Measurements from ENCODE around the gene TELO2. TPM values are rescaled to one million over a fixed set of nuclear protein-coding genes. Genes with fewer than 3 reads are reported as not detected.

The TELO2 gene
- total and polyA plus RNA-seq, 5 experiments from 2014 or later = 9.8 to 51.5 (median 18.1) TPM

- no peak for DNase-seq
- Mint-ChIP-seq H3K27ac (peak overlapping the region in 4 of 10 donors; percentile 43 to 76 (median 68)), H3K27me3 (no peaks in the 10 kb centered on the region), H3K4me1 (peaks cover 2 to 28% (median 15%) of the 10 kb centered on the region in 4 donors), H3K36me3 (peaks cover 0 to 23% (median 0%) of the 10 kb centered on the region in 3 donors), H3K4me3 (peak overlapping the region in 4 of 10 donors; percentile 8 to 60 (median 37)), H3K9me3 (no peaks in the 10 kb centered on the region)
- POLR2A ChIA-PET = interaction anchor here (0.5 to 1.0 kb wide), 2 partner anchors 75 to 330 kb away, joined by 3 to 4 read pairs; no protein-coding TSS in a partner anchor
- no peak for ATAC-seq
Observed at GRCh38 chr16:1496464-1496863, 3.3 kb downstream of the TELO2 start.

- DNase-seq (no peak), ATAC-seq (no peak)
- Mint-ChIP-seq H3K4me3 (peak overlapping the region in 2 of 10 donors; percentile 24 to 35), H3K36me3 (peaks cover 0 to 26% (median 0%) of the 10 kb centered on the region in 3 donors), H3K9me3 (no peaks in the 10 kb centered on the region), H3K27me3 (no peaks in the 10 kb centered on the region), H3K27ac (peak overlapping the region in 3 of 10 donors; percentile 25 to 76 (median 43)), H3K4me1 (peaks cover 2 to 27% (median 15%) of the 10 kb centered on the region in 4 donors)
- POLR2A ChIA-PET = interaction anchor here (0.5 kb wide), 1 partner anchor 76 kb away, joined by 4 read pairs; no protein-coding TSS in a partner anchor
Observed at GRCh38 chr16:1497014-1497598, 3.9 kb downstream of the TELO2 start.

DNA sequence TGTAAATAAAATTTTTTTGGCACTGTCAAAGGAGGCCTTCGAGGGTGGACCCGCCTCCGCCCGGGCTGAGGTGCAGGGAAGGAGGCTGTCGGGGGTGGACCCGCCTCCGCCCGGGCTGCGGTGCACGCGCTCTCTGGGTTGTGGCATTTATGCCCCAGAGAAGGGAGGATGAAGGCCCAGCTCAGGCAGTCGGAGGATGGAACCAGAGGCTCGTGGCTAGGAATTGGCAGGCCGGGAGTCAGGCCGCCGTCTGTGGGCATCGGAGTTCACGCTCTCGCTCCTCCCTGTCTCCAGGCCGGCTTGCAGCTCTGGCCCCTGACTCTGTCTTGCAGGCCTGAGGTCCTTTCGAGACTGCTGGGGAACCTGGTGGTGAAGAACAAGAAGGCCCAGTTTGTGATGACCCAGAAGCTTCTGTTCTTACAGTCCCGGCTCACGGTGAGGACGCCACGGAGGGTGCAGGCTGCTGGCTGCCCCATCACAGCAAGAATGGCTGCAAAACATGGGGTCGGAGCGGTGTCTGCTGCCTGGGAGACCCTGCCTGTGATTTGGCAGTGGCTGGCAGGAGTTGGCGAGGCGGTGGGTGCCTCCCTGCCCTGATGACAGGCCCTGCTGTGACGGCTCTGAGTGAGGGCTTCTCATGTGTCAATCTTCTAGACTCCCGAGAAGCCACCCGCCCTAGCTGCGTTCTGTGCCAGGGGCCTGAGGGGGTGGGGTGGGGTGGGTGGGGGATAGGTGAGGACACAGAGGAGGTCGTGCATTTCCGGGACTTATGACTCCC is 5.9 kb downstream of the TELO2 start:
- Mint-ChIP-seq H3K27ac (no peak overlapping the region), H3K4me3 (no peak overlapping the region), H3K36me3 (peaks cover 0 to 34% (median 4%) of the 10 kb centered on the region in 3 donors), H3K27me3 (no peaks in the 10 kb centered on the region), H3K9me3 (no peaks in the 10 kb centered on the region), H3K4me1 (peaks cover 0 to 14% (median 3%) of the 10 kb centered on the region in 4 donors)
- DNase-seq (no peak), ATAC-seq (no peak)
- POLR2A ChIA-PET = no interaction called here

- Mint-ChIP-seq H3K27ac (no peak overlapping the region), H3K36me3 (peaks cover 0 to 34% (median 4%) of the 10 kb centered on the region in 3 donors), H3K27me3 (no peaks in the 10 kb centered on the region), H3K9me3 (no peaks in the 10 kb centered on the region), H3K4me3 (no peak overlapping the region), H3K4me1 (peaks cover 0 to 6% (median 0%) of the 10 kb centered on the region in 4 donors)
- ATAC-seq = no peak
- POLR2A ChIA-PET = no interaction called here
- no peak for DNase-seq
Observed at GRCh38 chr16:1499756-1500464, 6.8 kb downstream of the TELO2 start.

DNA sequence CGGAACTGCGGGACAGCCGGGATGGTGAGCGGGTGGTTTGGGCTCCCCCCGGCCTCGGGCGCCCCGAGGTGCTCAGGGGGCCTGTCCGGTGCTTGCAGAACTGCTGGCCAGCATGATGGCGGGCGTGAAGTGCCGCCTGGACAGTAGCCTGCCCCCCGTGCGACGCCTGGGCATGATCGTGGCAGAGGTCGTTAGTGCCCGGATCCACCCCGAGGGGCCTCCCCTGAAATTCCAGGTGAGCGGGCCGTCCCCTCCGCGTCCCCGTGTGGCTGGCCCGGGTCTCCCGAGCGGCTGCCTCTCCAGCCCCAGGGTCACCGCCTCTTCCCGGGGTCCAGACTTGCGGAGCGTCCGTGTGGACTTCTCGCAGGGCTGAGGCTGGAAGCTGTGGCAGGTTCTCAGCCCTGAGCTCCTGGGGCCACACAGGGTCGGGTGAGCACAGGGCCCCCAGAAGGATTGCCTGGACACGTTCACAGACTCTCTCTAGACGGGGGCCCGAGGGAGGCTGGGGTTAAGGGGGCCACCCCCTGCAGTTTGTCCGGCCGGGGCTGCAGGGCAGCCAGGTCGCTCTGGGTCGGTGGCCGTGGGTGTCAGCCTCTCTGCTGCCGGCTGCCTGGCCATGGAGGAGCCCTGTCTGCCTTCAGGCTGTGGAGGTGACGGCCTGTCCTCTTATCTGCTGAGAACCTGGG is 7.4 kb downstream of the TELO2 start:
- ATAC-seq = no peak
- H3K9me3 Mint-ChIP-seq = no peaks in the 10 kb centered on the region
- peaks cover 0 to 34% (median 4%) of the 10 kb centered on the region in 3 donors for H3K36me3 Mint-ChIP-seq
- peaks cover 0 to 5% (median 0%) of the 10 kb centered on the region in 4 donors for H3K4me1 Mint-ChIP-seq
- DNase-seq = no peak
- POLR2A ChIA-PET = no interaction called here
- H3K27ac Mint-ChIP-seq = no peak overlapping the region
- H3K27me3 Mint-ChIP-seq = no peaks in the 10 kb centered on the region
- no peak overlapping the region for H3K4me3 Mint-ChIP-seq

GRCh38 chr16:1501630-1502029 is 8.5 kb downstream of the TELO2 start:
- ATAC-seq = no peak
- H3K27ac Mint-ChIP-seq = no peak overlapping the region
- peaks cover 0 to 32% (median 4%) of the 10 kb centered on the region in 3 donors for H3K36me3 Mint-ChIP-seq
- POLR2A ChIA-PET = interaction anchor here (1.0 kb wide), 1 partner anchor 84 kb away, joined by 9 read pairs; no protein-coding TSS in a partner anchor
- peaks cover 0 to 4% (median 0%) of the 10 kb centered on the region in 4 donors for H3K4me1 Mint-ChIP-seq
- no peak for DNase-seq
- H3K27me3 Mint-ChIP-seq = no peaks in the 10 kb centered on the region
- no peaks in the 10 kb centered on the region for H3K9me3 Mint-ChIP-seq
- H3K4me3 Mint-ChIP-seq = no peak overlapping the region

DNA sequence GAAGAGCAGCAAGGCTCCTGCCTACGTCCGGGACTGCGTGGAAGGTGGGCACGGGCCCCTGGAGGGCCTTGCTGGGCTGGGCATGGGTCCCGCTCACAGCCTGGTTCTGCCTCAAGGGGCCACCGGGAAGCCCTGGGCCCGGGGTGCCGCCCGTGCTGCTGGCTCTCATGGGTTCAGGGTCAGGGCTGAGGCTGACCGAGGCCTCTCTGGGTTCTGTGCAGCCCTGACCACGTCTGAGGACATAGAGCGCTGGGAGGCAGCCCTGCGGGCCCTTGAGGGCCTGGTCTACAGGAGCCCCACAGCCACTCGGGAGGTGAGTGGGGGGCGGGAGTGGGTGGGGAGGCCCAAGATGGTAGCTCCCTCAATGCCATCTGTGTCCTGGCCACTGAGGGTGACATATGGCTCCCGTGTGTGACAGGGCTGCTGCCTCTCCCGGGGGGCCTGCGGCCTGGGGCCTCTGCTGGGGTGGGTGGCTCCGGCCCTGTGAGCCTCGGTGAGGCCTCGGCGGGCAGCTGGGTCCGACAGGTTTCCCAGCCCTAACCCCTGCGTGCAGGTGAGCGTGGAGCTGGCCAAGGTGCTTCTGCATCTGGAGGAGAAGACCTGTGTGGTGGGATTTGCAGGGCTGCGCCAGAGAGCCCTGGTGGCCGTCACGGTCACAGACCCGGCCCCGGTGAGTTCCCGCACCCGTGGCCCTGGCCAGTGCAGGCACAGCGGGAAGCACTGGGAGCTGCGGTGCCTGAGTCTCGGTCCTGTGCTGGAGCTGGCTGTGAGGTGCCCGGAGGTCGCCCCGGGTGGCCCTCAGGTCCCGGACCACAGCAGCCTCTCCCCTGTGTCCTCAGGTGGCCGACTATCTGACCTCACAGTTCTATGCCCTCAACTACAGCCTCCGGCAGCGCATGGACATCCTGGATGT is 9.2 kb downstream of the TELO2 start:
- DNase-seq (no peak), ATAC-seq (no peak)
- H3K4me1 Mint-ChIP-seq = peaks cover 0 to 1% (median 0%) of the 10 kb centered on the region in 4 donors
- H3K36me3 Mint-ChIP-seq = peaks cover 0 to 26% (median 4%) of the 10 kb centered on the region in 3 donors
- H3K9me3 Mint-ChIP-seq = no peaks in the 10 kb centered on the region
- POLR2A ChIA-PET = interaction anchor here (0.6 to 1.0 kb wide), 4 partner anchors 10 to 204 kb away, joined by 3 to 9 read pairs (median 3); partner anchors contain the start of gene MAPK8IP3
- no peak overlapping the region for H3K27ac Mint-ChIP-seq
- no peak overlapping the region for H3K4me3 Mint-ChIP-seq
- no peaks in the 10 kb centered on the region for H3K27me3 Mint-ChIP-seq

DNA sequence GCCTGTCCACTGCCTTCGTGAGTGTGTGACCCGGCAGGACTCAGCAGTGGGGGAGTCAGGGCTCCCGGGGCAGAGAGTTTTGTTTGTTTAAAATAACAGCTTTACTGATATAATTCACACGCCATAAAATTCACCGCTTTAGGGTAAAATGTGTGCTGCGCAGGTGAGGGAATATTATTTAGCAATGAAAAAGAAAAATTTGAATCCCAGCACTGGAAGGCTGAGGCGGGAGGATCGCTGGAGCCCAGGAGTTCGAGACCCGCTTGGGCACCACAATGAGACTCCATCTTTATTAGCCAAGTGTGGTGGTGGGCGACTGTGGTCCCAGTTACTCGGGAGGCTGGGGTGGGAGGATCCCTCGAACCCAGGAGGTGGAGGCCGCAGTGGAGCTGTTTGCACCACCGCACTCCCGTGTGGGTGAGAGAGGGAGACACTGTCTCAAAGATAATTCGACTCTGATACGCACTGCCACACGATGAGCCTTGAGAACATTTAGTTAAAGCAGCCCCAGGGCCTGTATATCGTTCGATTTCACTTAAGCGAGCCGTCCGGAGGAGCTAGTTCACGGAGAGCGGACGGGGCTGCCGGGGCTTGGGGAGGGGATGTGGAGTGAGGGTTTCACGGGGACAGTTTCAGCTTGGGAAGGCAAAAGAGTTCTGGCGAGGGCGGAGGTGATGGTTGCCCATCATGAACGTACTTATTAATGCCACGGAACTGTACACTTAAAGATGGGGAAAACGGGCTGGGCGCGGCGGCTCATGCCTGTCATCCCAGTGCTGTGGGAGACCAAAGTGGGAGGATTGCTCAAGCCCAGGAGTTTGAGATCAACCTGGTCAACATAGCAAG is 10.2 kb downstream of the TELO2 start:
- H3K4me1 Mint-ChIP-seq = peaks cover 0 to 1% (median 0%) of the 10 kb centered on the region in 4 donors
- DNase-seq = no peak
- no peak overlapping the region for H3K27ac Mint-ChIP-seq
- POLR2A ChIA-PET = interaction anchor here (0.6 to 0.7 kb wide), 3 partner anchors 11 to 529 kb away, joined by 3 read pairs; partner anchors contain the start of gene MAPK8IP3
- H3K36me3 Mint-ChIP-seq = peaks cover 0 to 16% (median 4%) of the 10 kb centered on the region in 3 donors
- ATAC-seq = no peak
- H3K9me3 Mint-ChIP-seq = no peaks in the 10 kb centered on the region
- no peak overlapping the region for H3K4me3 Mint-ChIP-seq
- no peaks in the 10 kb centered on the region for H3K27me3 Mint-ChIP-seq

GRCh38 chr16:1505073-1505844 is 12.1 kb downstream of the TELO2 start:
- Mint-ChIP-seq H3K4me3 (no peak overlapping the region), H3K36me3 (peaks cover 0 to 14% (median 4%) of the 10 kb centered on the region in 3 donors), H3K27ac (no peak overlapping the region), H3K9me3 (no peaks in the 10 kb centered on the region), H3K27me3 (no peaks in the 10 kb centered on the region), H3K4me1 (peaks cover 0 to 1% (median 0%) of the 10 kb centered on the region in 4 donors)
- POLR2A ChIA-PET = no interaction called here
- DNase-seq = no peak
- no peak for ATAC-seq

GRCh38 chr16:1505912-1506311 is 12.8 kb downstream of the TELO2 start:
- Mint-ChIP-seq H3K36me3 (peaks cover 0 to 16% (median 4%) of the 10 kb centered on the region in 3 donors), H3K4me3 (no peak overlapping the region), H3K27me3 (no peaks in the 10 kb centered on the region), H3K27ac (no peak overlapping the region), H3K4me1 (peaks cover 0 to 1% (median 0%) of the 10 kb centered on the region in 4 donors), H3K9me3 (no peaks in the 10 kb centered on the region)
- DNase-seq (no peak), ATAC-seq (no peak)
- POLR2A ChIA-PET = no interaction called here

Measured in naive thymus-derived CD8-positive, alpha-beta T cell (primary cell).